Smooth muscle cell (in vitro differentiated cells): ENCODE results near the gene DLST. TPM values are rescaled to one million over a fixed set of nuclear protein-coding genes. Genes with fewer than 3 reads are reported as not detected.

ENCODE experiments used
- DNase-seq: peaks from one replicate; lab custom pipeline; 2025; ENCODE audit not compliant: unreplicated experiment; lab: John Stamatoyannopoulos, UW
- H2AFZ ChIP-seq: fragments of 200-600 bp; sonication (generic); 2 replicates; pipeline ENCODE4 v1.6.0; 2016; ENCODE audit warnings: antibody characterized with exemption, low read depth, mild to moderate bottlenecking
- H3F3A ChIP-seq: fragments of 200-600 bp; sonication (generic); 2 replicates; pipeline ENCODE4 v1.6.0; 2017; ENCODE audit warnings: antibody characterized with exemption, low read depth
- H3K27ac ChIP-seq: fragments of 200-600 bp; sonication (generic); 2 replicates; pipeline ENCODE4 v1.5.1; 2016; ENCODE audit warnings: low read depth, mild to moderate bottlenecking
- H3K27me3 ChIP-seq: fragments of 200-600 bp; sonication (generic); 2 replicates; pipeline ENCODE4 v1.6.1; 2016; ENCODE audit warnings: low read depth, mild to moderate bottlenecking
- H3K36me3 ChIP-seq: fragments of 200-600 bp; sonication (generic); 2 replicates; pipeline ENCODE4 v1.5.1; 2016; ENCODE audit warnings: low read depth
- H3K4me1 ChIP-seq: fragments of 200-600 bp; sonication (generic); 2 replicates; pipeline ENCODE4 v1.5.1; 2016; ENCODE audit warnings: low read depth
- H3K4me2 ChIP-seq: fragments of 200-600 bp; sonication (generic); 2 replicates; pipeline ENCODE4 v1.6.0; 2016; ENCODE audit warnings: mild to moderate bottlenecking
- H3K4me3 ChIP-seq: fragments of 200-600 bp; sonication (generic); 2 replicates; pipeline ENCODE4 v1.5.1; 2016; ENCODE audit warnings: mild to moderate bottlenecking
- H3K79me2 ChIP-seq: fragments of 200-600 bp; sonication (generic); 2 replicates; pipeline ENCODE4 v1.6.0; 2016; ENCODE audit warnings: low read depth, mild to moderate bottlenecking
- H3K9ac ChIP-seq: fragments of 200-600 bp; sonication (generic); 2 replicates; pipeline ENCODE4 v1.6.0; 2016; ENCODE audit warnings: low read depth
- H3K9me3 ChIP-seq: fragments of 200-600 bp; sonication (generic); replicated peaks from 2 replicates; pipeline ENCODE4 v1.5.1; 2016; ENCODE audit warnings: low read depth
- H4K20me1 ChIP-seq: fragments of 200-600 bp; sonication (generic); 2 replicates; pipeline ENCODE4 v1.6.0; 2016; ENCODE audit warnings: low read depth
- WGBS: methylation state at CpG from one replicate; pipeline ENCODE4 v1.1.7; 2016; ENCODE audit warnings: low lambda C conversion rate; 5-methylcytosine and 5-hydroxymethylcytosine counted together
- polyA plus RNA-seq: library from polyadenylated mRNA; unstranded; fragments of >200 nt; fragmentation: Nextera tagmentation; extraction: Ambion mirVana; gene quantifications from 2 replicates; pipeline ENCODE4 v1.2.1, GENCODE V29; 2016
- total RNA-seq: library from RNA; depleted of rRNA; stranded (reverse); fragments of >200 nt; gene quantifications from 2 replicates; pipeline ENCODE4 v1.2.3, GENCODE V29; 2014
- TF ChIP-seq, protein P1 (sequence below): fragments of 200-600 bp; sonication (generic); IDR thresholded peaks from 2 replicates; pipeline ENCODE4 v1.5.1; 2017; ENCODE audit warnings: borderline replicate concordance, mild to moderate bottlenecking, antibody characterized with exemption; ENCODE audit not compliant: insufficient read depth, poor library complexity, severe bottlenecking

Gene DLST
- total and polyA plus RNA-seq, 2 experiments from 2014 or later: 4.9 to 46.9 TPM

- no peaks in the 10 kb centered on the region for H3K9me3 ChIP-seq
- WGBS: 86% methylated on average over 1 of the region's 1 CpG
- H3F3A ChIP-seq: no peaks in the 10 kb centered on the region
Measured at GRCh38 chr14:74856366-74856765, 25.4 kb upstream of the DLST start.

DNA sequence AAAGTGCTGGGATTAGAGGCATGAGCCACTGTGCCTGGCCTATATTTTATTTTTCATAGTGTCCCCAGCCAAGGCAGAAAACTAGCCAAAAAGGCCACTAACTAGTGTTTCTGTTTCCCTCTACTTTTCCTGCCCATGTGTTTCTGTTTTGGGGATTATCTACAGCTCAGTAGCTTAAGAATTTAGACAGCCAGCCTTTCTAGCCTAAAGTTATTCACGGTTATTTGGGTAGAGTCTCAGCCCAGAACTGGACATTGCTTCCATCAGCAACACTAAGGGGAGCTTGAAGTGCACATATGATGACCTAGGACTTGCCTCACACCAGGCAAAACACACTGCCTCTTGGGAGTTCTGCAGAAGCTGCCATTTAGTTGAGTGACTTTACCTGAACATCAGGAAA lies 23.7 kb upstream of the DLST start:
- Histone ChIP-seq H4K20me1 (no peaks in the 10 kb centered on the region), H3K4me3 (no peak overlapping the region), H2AFZ (no peak overlapping the region), H3K27ac (no peak overlapping the region), H3K9me3 (no peaks in the 10 kb centered on the region), H3K36me3 (no peaks in the 10 kb centered on the region), H3K9ac (no peak overlapping the region), H3K79me2 (no peaks in the 10 kb centered on the region), H3K4me1 (no peaks in the 10 kb centered on the region), H3K27me3 (no peaks in the 10 kb centered on the region), H3K4me2 (no peak overlapping the region), H3F3A (no peaks in the 10 kb centered on the region)
- 27% methylated on average over 1 of the region's 1 CpG for WGBS
- DNase-seq: no peak
- TF ChIP-seq, protein P1, sequence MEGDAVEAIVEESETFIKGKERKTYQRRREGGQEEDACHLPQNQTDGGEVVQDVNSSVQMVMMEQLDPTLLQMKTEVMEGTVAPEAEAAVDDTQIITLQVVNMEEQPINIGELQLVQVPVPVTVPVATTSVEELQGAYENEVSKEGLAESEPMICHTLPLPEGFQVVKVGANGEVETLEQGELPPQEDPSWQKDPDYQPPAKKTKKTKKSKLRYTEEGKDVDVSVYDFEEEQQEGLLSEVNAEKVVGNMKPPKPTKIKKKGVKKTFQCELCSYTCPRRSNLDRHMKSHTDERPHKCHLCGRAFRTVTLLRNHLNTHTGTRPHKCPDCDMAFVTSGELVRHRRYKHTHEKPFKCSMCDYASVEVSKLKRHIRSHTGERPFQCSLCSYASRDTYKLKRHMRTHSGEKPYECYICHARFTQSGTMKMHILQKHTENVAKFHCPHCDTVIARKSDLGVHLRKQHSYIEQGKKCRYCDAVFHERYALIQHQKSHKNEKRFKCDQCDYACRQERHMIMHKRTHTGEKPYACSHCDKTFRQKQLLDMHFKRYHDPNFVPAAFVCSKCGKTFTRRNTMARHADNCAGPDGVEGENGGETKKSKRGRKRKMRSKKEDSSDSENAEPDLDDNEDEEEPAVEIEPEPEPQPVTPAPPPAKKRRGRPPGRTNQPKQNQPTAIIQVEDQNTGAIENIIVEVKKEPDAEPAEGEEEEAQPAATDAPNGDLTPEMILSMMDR: no peak

More at GRCh38 chr14:74856366-74856765, 25.4 kb upstream of the DLST start:
- Histone ChIP-seq H3K27me3 (no peaks in the 10 kb centered on the region), H3K4me3 (no peak overlapping the region), H4K20me1 (no peaks in the 10 kb centered on the region), H2AFZ (no peak overlapping the region), H3K79me2 (no peaks in the 10 kb centered on the region), H3K27ac (no peak overlapping the region), H3K4me2 (no peak overlapping the region), H3K9ac (no peak overlapping the region), H3K4me1 (no peaks in the 10 kb centered on the region), H3K36me3 (no peaks in the 10 kb centered on the region)
- TF ChIP-seq, protein P1: no peak
- no peak for DNase-seq

DNA sequence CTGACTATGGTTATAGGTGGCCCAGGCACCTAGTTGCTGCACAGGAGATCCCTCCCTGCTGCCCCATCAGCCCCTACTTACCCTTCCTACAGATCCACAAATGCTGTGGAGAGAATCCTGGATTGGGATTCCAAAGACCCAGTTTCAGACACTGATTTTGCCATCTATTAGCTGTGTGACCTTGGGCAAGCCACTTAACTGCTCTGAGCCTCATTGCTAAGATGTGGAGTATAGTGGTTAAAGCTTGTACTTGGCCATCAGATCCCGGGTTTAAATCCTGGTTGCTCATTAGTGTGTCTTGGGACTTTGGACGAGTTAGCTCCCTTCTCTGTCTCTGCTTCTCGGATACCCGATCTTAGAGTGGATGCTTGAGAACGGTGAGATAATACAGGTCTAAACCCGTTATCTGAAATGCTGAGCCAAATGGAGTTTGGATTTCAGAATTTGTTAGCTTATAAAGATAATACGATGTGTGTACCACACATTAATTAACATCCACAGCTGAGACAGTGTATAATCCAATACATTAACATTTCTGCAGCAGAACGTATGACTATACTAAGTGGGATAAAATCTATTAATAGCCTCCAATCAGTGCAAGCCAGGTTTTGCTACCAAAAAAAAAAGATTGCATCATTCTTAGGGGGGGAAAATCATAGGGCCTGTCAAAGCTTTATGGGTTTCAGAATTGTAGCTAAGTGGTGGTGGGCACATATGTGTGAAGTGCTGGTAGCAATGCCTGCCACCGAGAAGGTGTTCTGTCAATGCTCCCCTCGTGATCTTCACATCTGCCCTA lies 21.8 kb upstream of the DLST start:
- Histone ChIP-seq H3K4me2 (no peak overlapping the region), H3K4me1 (no peaks in the 10 kb centered on the region), H3F3A (no peaks in the 10 kb centered on the region), H3K27me3 (no peaks in the 10 kb centered on the region), H3K79me2 (no peaks in the 10 kb centered on the region), H3K9me3 (no peaks in the 10 kb centered on the region), H4K20me1 (no peaks in the 10 kb centered on the region), H3K27ac (no peak overlapping the region), H2AFZ (no peak overlapping the region), H3K4me3 (no peak overlapping the region), H3K36me3 (no peaks in the 10 kb centered on the region), H3K9ac (no peak overlapping the region)
- TF ChIP-seq, protein P1: no peak
- WGBS: 69% methylated on average over 10 of the region's 10 CpGs
- no peak for DNase-seq
